Umbilical cord (tissue), 2 donors: Measurements from ENCODE around the gene ATAD3C. TPM values are rescaled to one million over a fixed set of nuclear protein-coding genes. Genes with fewer than 3 reads are reported as not detected.
"Not testable (repeated sequence)": the region's sequence is repeated elsewhere in the genome, so short reads cannot be mapped to it uniquely, and the experiment has no call there.

ENCODE experiments used
- DNase-seq: peaks from one replicate; pipeline ENCODE4 v3.0.0-alpha.2; 2015; ENCODE audit warnings: low spot score
- total RNA-seq: library from RNA; depleted of rRNA; stranded (reverse); fragments of >200 nt; gene quantifications from one replicate; pipeline ENCODE4 v1.2.3, GENCODE V29; 2014; ENCODE audit warnings: low replicate concordance; ENCODE audit not compliant: insufficient read depth

ATAD3C gene
- total RNA-seq, 1 donor from 2014 or later, result 1.2 TPM

DNA sequence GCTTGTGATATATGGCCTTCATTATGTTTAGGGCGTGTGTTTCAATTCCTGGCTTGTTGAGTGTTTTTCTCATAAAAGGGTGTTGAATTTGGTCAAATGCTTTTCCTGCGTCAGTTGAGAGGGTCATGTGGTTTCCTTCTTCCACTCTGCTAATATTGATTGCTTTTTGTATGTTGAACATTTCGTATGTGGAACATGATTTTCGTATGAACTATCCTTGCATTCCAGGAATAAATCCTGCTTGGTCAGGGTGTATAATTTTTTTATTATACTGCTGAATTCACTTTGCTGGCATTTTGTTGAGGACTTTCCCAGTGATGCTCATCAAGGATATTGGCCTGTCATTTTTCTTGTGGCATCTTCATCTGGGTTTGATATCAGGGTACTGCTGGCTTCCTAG is 57.8 kb downstream of the ATAD3C start:
- no peak for DNase-seq

DNA sequence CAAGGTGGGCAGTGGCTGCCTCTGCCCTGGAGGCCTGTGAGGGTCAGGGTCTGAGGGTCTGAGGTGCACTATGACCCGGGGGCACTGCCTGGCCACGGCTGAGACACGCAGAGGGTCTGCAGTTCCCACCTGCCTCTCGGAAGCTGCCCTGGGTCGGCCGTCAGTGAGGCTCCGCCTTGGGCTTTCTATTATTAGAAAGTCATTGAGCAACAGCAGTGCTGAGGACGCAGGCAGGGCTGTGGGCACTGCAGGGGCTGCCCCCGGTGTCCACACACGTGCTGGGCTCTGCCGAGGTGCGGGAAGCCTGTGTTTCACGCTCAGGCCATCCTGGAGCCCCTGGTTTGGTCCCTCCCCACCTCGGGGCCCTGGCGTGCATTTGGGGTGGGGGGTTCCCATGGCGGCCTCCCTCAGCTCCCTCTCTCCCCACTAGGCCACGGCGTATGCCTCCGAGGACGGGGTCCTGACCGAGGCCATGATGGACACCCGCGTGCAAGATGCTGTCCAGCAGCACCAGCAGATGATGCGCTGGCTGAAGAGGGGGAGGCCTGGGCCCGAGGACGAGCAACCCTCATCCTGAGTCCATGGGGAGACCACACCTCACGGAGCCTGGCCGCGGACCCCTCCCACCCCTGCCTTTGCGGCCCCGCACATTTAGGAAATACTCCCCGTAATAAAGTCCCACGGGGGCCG is 59.4 kb downstream of the ATAD3C start:
- DNase-seq, result not testable (repeated sequence)

DNA sequence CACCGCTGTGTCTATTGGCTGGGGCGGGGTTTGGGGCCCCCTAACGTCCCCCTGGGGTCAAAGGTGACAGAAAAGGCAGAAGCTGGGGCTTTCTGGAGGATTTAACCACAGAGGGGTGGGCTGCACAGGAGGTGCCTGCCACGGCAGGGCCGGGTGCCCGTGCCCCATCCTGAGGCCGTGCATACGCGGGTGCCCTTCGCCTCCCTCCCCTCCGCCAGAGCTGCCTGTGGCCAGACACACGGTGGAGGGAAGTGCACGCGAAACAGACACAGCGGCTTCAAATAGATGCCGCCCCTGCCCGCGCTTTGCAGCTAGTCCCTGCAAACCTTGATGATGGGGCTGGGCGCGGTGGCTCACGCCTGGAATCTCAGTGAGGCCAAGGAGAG is 60.0 kb downstream of the ATAD3C start:
- not testable (repeated sequence) for DNase-seq

DNA sequence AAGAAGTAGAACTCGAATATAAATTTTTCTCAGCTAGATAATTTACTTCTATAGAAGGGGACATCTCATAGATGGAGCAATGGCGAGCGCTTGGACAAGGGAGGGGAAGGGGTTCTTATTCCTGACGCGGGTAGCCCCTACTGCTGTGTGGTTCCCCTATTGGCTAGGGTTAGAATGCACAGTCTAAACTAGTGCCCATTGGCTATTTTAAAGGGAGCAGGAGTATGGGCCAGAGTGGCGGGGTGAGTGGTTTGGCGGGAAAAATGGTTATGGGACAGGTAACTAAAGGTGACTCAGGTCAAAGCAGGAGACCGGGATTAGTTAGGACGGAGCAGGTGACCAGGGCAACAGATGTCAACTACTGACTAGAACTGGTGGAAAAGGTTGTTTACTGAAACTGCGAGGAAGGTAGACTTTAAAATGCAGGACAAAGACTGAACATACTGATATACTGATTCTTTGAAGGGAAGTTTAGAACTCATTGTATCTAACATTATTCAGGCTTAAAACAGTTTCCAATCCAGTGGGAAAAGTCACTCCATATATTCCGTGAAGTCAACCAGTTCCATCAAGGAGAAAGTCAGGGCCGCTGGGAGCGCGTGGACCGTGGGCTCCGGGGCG is 61.5 kb downstream of the ATAD3C start:
- DNase-seq, result no peak

DNA sequence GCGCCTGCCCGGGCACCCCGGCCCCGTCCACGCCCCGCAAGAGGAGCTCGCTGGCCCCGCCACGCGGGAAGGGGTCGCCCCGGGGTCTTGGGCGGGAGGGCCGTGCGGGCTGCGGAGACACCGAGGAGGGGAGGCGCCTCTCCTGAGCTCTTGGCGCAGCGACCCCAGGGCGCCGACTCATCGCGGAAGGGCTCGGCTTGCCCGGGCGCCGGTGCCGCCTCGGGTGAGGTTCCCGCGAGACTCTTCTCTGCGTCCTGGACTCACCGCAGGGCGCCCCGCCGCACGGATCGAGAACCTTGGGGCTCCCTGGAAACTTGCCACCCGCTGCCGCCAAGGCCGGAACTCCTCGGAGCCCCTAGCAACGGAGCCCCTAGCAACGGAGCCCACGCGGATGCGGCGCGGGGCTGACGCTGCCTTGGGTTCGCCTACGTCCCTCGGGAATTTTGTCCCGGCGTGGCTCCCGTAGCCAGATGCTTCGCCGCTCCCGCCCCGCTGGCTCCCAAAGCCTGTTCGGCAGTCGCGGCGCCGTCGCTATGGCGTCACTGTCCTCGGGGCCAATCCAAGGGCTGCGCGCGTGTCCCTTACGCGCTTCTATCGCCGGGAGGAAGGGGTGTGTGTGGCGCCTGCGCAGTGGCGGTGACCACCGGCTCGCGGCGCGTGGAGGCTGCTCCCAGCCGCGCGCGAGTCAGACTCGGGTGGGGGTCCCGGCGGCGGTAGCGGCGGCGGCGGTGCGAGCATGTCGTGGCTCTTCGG is 62.2 kb downstream of the ATAD3C start, which contains the start of gene ATAD3A:
Gene ATAD3A (plus strand): TSS at position 630 of the 753 bp plus-strand sequence. CDS start 107 bp downstream, at position 737.
- peak; percentile 99 for DNase-seq

DNA sequence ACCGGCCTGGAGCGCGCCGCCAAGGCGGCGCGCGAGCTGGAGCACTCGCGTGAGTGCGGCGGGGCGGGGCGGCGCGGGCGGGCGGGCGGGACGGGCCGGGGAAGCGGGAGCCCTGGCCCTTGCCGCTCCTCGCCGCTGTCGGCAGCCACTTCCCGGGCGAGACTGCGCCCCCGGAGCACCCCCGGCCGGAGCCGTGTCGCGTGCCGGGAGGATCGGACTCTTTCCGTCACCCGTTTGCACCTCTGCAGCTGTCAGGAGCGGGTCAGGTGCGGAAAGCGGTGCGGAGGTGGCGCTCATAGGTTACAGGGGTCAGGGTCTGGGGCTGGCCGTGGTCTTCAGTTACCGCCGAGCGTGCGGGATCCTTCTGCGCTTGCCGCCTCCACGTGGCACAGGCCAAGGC is 62.9 kb downstream of the ATAD3C start:
- DNase-seq, result not testable (repeated sequence)

DNA sequence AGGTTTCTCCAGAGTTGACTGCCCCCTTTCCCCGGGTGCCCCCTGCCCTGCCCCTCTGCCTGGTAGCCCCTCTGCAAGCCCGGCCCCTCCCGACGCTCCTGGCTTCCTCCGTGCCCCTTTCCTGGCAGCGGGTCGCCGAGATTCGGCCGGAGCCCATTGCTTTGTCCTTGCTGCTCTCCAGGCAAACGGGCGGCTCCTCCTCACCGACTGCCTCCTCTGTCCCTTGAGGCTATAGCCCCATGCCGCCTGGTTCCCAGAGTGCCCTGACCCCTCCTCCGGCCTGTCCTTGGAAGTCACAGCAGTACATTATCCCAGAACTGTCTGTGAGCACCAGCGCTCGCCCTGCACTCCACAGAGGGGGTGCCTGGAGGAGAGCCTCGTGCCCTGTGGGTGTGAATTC is 64.2 kb downstream of the ATAD3C start:
- not testable (repeated sequence) for DNase-seq

DNA sequence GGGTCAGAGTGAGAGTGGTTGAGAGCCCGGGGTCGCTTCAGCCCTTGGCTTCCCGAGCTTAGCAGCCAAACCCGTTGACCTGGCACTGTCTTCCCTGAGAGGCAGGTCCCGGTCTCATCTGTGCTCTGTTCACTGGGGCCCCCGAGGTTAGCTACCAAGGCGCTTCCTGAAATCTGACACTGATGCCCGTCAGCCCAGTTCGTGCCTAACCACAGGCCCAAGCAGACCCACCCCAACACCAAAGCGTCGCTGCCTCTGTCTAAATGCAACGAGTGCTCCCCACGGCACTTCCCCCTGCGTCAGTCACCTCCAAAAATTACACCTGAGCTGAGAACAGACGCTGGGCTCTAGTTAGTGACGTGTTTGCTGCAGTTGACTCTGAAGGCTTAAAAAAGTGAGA is 64.9 kb downstream of the ATAD3C start:
- DNase-seq, result not testable (repeated sequence)

DNA sequence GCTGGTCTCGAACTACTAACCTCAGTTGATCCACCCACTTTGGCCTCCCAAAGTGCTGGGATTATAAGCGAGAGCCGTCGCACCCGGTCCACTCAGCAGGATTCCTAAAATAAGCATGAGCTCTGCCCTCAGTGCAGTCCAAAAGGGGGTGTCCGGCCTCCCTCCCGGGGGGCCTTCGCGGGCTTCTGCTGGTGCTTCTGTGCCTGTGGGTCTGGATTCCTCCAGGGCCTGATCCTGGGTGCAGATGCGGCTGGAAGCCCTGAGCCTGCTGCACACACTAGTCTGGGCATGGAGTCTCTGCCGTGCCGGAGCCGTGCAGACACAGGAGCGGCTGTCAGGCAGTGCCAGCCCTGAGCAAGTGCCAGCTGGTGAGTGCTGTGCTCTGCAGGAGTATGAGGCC is 67.4 kb downstream of the ATAD3C start:
- DNase-seq, result not testable (repeated sequence)

DNA sequence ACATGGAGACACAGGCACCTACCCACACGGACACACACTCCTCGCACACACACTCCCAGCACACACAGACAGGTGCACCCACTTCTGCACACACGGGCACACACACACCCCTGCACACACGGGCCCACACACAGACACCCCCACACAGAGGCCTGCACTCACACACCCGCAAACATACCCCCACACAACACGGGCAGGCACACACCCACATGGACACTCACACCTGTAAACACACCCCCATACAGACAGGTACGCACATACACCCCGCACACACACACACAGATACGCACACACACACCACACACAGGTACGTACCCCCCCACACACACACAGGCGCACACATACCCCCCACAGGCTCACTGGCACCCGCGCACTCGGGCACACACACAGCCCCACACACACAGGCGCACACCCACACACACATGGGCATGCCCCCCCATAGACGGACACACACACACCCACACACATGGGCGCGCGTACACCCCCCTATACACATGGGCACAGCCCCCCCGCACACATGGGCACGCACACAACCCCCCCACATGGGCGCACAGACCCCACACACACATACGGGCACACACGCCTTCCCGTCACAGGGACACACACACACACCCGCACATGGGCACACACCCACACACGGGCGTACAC is 68.6 kb downstream of the ATAD3C start:
- DNase-seq, result no peak

DNA sequence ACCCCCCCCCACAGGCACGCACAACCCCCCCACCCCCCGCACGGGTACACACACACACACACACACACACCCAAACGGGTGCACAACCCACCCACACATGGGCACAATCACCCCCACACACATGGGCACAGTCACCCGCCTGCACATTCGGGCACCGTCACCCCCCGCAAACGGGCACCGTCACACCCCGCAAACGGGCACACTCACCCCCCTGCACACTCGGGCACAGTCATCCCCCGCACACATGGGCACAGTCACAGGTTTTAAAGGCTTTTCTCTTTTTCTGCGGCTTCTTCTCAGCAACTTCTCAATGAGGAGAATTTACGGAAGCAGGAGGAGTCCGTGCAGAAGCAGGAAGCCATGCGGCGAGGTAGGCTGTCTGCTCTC is 69.1 kb downstream of the ATAD3C start:
- not testable (repeated sequence) for DNase-seq

Other genes starting within 250 kb of the ATAD3C start
- not detected for gene TNFRSF18, start 243.1 kb upstream of the ATAD3C start, total RNA-seq
- gene TNFRSF4, start 235.5 kb upstream of the ATAD3C start, total RNA-seq, result not detected
- gene SDF4, start 217.7 kb upstream of the ATAD3C start, total RNA-seq, result 54.2 TPM
- gene B3GALT6, start 217.5 kb upstream of the ATAD3C start, total RNA-seq, result 15.4 TPM
- not detected for gene C1QTNF12, start 203.0 kb upstream of the ATAD3C start, total RNA-seq
- 22.9 TPM for gene UBE2J2, start 175.8 kb upstream of the ATAD3C start, total RNA-seq
- gene SCNN1D, start 169.3 kb upstream of the ATAD3C start, total RNA-seq, result 0.72 TPM
- 49.6 TPM for gene ACAP3, start 141.8 kb upstream of the ATAD3C start, total RNA-seq
- 4.6 TPM for gene PUSL1, start 141.1 kb upstream of the ATAD3C start, total RNA-seq
- 42.4 TPM for gene INTS11, start 125.0 kb upstream of the ATAD3C start, total RNA-seq
- 3.4 TPM for gene CPTP, start 124.9 kb upstream of the ATAD3C start, total RNA-seq
- 0.24 TPM for gene TAS1R3, start 118.4 kb upstream of the ATAD3C start, total RNA-seq
- gene DVL1, start 100.3 kb upstream of the ATAD3C start, total RNA-seq, result 72.9 TPM
- 196 TPM for gene MXRA8, start 91.1 kb upstream of the ATAD3C start, total RNA-seq
- 46.9 TPM for gene AURKAIP1, start 74.5 kb upstream of the ATAD3C start, total RNA-seq
- 106 TPM for gene CCNL2, start 50.4 kb upstream of the ATAD3C start, total RNA-seq
- 68.4 TPM for gene MRPL20, start 42.4 kb upstream of the ATAD3C start, total RNA-seq
- gene ANKRD65, start 28.4 kb upstream of the ATAD3C start, total RNA-seq, result 1.7 TPM
- 58.7 TPM for gene VWA1, start 14.0 kb upstream of the ATAD3C start, total RNA-seq
- gene ATAD3B, start 22.1 kb downstream of the ATAD3C start, total RNA-seq, result 8.2 TPM
- gene ATAD3A, start 62.5 kb downstream of the ATAD3C start, total RNA-seq, result 7.9 TPM
- gene TMEM240, start 90.9 kb downstream of the ATAD3C start, total RNA-seq, result not detected
- gene SSU72, start 125.2 kb downstream of the ATAD3C start, total RNA-seq, result 44.3 TPM
- gene FNDC10, start 150.4 kb downstream of the ATAD3C start, total RNA-seq, result 2.2 TPM
- gene MIB2, start 165.8 kb downstream of the ATAD3C start, total RNA-seq, result 85.0 TPM
- gene MMP23B, start 182.5 kb downstream of the ATAD3C start, total RNA-seq, result 249 TPM
- 3.6 TPM for gene CDK11B, start 209.3 kb downstream of the ATAD3C start, total RNA-seq
- gene SLC35E2B, start 243.1 kb downstream of the ATAD3C start, total RNA-seq, result 34.7 TPM